ENCODE measurements around the gene SGCD.

GRCh38 chr5:156431956-156432829 lies 105.2 kb downstream of the SGCD start:
- TF ChIP-seq CTCF (conservative IDR thresholded peaks at IDR 0.05) (no peak), ZFX (IDR thresholded peaks at IDR 0.05) (no peak)

All from C4-2B (cell line).